Activated CD4-positive, alpha-beta T cell treated with anti-CD3 and anti-CD28 coated beads, Interleukin-2, Interleukin-4, amounts not matched to agents 100 ng/mL and 50 ng/mL, durations not matched to agents 16 hours and 8 hours (primary cell): ENCODE data around the gene ODC1.

Experiments
- DNase-seq: peaks from one replicate; pipeline ENCODE4 v3.0.0-alpha.2; 2020; ENCODE audit warnings: low spot score

ODC1 gene

GRCh38 chr2:10433947-10434885 lies 13.9 kb downstream of the ODC1 start:
- DNase-seq: no peak

- no peak for DNase-seq
Observed at GRCh38 chr2:10433264-10433946, 14.7 kb downstream of the ODC1 start.

DNA sequence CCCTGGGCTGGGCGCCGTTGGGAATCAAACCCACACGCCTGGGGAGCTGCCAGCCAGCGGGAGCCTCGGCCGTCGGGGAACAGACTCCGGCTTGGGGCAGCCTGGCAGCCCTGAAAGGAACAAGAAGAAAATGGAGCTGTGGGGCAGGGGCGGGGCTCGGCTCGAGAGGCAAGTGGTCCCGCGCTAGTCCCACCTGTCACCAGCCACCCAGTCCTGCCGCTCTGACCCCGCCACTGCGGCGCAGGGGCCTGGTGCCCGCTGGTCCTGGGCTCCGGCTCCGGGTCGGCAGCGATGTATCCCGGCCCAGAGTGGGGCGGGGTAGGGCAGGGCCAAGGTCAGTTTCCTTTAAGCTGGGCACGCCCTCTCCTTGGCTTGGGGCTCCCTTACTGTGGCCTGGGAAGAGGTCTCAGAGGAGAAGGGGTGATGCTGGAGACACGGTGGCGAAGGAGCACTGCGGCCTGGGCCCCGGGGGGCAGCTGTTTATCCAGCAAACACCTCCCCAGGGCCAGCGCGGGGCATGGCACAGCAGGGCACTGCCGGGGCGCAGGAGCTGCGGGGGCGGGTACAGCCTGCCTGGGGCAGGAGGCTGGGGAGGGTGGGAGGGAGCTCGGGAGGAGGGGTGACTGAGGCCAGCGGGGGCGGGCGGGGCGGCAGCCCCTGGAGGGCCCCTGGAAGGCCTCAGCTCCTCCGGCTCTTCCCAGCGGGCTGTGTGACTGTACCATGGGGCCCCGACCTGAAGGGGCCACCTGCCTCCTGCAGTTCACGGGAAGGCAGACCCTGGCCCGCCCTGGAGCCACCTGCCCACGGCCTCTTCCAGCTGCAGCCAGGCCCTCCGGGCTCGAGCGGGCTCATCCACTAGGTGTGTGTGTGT lies 15.6 kb downstream of the ODC1 start:
- no peak for DNase-seq

GRCh38 chr2:10431797-10432196 lies 16.3 kb downstream of the ODC1 start:
- no peak for DNase-seq

- DNase-seq: no peak
Observed at GRCh38 chr2:10430886-10431622, 17.1 kb downstream of the ODC1 start.

- no peak for DNase-seq
Observed at GRCh38 chr2:10428924-10429323, 19.2 kb downstream of the ODC1 start.

- no peak for DNase-seq
Observed at GRCh38 chr2:10428355-10428754, 19.8 kb downstream of the ODC1 start.

- no peak for DNase-seq
Observed at GRCh38 chr2:10427618-10427949, 20.5 kb downstream of the ODC1 start.

DNA sequence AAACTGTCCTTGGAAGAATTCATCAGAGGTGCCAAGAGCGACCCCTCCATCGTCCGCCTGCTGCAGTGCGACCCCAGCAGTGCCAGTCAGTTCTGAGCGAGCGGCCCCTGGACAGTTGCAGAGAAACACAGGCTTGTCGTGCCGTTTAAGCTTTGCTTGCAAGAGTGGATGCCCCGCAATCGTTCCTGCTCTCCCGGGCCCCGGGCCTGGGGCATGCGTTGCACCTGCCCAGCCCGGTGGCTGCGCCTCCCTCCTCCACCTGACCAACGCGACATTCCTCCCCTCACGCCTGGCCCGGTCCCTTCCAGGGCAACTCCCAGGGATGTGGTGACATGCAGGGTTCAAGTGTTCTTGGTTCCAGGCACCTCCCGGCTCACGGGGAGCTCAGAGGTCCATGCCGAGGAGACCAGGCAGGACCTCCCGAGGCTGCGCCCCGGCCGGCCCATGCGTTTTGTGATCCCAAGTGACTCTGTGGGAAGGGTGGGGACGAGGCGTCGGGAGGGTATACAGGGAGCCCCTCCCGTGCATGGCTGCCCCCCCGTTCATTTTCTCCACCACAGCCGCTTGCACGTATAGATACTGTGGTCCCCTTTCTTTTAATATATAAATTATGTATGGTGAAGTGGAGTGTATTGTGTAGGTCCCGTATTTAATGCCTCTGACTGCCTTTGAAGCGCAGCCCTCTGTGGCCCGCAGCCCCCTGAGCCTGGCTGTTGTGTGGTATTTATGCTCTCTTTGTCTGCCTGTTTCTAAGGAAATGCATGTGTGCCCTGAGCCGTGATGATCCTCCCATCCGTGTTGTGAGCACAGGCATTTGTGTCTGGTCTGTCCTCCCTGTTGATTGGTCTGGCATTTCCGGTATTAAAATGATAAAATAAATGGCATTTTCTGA lies 21.2 kb downstream of the ODC1 start:
- no peak for DNase-seq

DNA sequence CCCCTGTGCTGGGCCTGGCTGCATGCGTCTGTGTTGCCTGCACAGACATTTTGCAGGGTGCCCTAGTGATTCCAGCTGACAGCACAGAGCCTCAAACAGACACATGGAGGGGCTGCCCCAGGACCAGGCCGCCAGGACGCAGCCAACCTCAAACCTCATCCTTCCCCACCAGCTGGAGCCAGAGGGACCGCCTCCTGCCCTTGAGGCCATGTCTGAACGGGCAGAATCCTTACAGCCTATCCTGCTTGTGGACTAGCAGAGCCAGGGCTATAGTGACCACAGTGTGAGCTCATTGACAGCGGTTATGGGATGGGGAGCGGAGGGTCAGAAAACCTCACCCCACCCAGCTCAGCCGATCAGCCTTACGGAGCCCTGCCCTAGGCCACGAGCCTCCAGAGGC lies 22.4 kb downstream of the ODC1 start:
- DNase-seq: no peak

- no peak for DNase-seq
Observed at GRCh38 chr2:10424916-10425505, 23.1 kb downstream of the ODC1 start.

- no peak for DNase-seq
Observed at GRCh38 chr2:10424051-10424450, 24.1 kb downstream of the ODC1 start.

DNA sequence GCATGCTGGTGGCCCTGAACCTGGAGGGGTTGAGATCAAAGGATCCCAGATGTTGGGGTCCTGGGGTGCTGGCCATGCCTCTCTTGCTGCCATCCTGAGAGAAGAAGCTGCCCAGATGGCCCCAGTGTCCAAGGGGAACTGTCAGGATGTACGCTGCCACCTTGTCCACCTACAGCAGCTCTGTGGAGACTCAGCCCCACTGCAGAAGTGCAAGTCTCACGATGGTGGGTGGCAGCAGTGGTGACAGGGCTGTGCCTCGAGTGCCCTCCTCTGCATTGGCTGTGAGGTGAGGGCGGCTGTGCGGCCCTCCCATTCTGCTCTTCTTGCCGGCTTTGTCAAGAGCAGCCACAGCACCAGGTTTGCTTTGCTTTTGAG lies 24.7 kb downstream of the ODC1 start:
- DNase-seq: no peak

GRCh38 chr2:10422732-10423399 lies 25.3 kb downstream of the ODC1 start:
- no peak for DNase-seq

DNA sequence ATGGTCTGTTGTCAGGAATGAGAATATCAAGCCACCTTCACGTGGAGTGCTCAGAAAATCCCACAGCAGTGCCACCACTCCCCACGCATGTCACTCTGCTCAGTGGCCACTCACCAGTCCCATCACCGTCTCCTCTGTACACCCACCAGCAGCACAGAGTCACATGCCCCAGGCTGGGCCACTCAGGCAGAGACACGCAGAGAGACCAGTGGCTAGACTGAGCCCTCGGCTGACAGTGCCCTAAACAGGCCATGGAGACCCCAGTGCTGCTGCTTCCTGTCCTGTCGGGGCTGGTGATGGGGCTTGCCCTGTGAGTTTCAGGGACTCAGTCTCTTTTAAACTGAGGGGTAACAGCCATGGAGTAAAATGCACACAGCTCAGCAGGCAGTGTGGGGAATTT lies 25.9 kb downstream of the ODC1 start:
- DNase-seq: no peak

DNA sequence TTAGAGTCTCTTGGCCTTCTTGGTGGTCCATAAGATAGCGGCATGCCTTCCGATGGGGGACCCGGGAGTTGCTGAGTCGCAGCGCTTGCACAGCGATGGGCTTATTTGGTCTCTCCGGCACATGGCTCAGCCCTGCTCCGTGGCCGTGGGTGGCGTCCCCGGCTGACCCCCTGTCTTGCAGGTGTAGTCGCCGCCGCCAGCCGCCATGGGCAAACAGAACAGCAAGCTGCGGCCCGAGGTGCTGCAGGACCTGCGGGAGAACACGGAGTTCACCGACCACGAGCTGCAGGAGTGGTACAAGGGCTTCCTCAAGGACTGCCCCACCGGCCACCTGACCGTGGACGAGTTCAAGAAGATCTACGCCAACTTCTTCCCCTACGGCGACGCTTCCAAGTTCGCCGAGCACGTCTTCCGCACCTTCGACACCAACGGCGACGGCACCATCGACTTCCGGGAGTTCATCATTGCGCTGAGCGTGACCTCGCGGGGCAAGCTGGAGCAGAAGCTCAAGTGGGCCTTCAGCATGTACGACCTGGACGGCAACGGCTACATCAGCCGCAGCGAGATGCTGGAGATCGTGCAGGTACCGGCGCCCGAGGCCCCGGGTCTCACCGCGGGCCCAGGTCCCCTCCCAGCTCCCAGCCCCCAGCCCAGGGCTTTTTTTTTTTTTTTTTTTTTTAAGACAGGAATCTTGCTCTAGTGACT lies 28.4 kb downstream of the ODC1 start:
- DNase-seq: no peak

GRCh38 chr2:10417551-10418335 lies 30.4 kb downstream of the ODC1 start:
- no peak for DNase-seq

GRCh38 chr2:10415640-10416039 lies 32.5 kb downstream of the ODC1 start:
- DNase-seq: no peak
